Measurements from ENCODE around the gene CZIB. TPM values are rescaled to one million over a fixed set of nuclear protein-coding genes. Genes with fewer than 3 reads are reported as not detected.

Gene CZIB
- total RNA-seq, 1 experiment from 2014 or later = 42.6 TPM

DNA sequence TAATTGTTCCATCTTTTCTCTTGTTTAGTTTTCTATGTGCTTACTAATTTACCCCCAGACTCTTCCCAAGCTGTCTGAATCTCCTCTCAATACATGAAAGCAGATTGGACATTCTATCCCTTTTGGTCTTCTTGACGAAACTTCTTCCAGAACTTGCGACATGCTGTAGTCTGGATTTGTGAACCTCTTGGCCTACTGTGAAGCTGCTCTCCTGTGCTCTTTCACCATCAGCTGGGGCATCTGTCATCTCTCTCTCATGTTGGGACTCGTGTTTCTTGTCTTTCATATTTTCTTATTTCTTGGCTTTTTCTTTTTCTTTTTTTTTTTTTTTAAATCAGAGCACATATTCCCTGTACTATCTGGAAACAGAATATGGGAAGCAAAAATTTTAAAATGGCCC lies 17.0 kb downstream of the CZIB start:
- Mint-ChIP-seq H3K27ac (ENCODE audit: unreplicated experiment) (no peak overlapping the region), H3K4me1 (ENCODE audit: low read depth, unreplicated experiment) (no peaks in the 10 kb centered on the region), H3K36me3 (ENCODE audit: insufficient read depth, unreplicated experiment) (peaks cover 35% of the 10 kb centered on the region), H3K4me3 (ENCODE audit: unreplicated experiment) (no peak overlapping the region), H3K27me3 (ENCODE audit: insufficient read depth, unreplicated experiment) (no peaks in the 10 kb centered on the region), H3K9me3 (ENCODE audit: unreplicated experiment) (peaks cover 34% of the 10 kb centered on the region)
- Histone ChIP-seq H3K4me1 (no peaks in the 10 kb centered on the region), H3K27me3 (replicated peaks; ENCODE audit: control insufficient read depth, insufficient read depth, low read length) (no peaks in the 10 kb centered on the region), H3K4me3 (ENCODE audit: low read depth, low read length) (no peak overlapping the region), H3K36me3 (ENCODE audit: control insufficient read depth, insufficient read depth, low read length) (peaks cover 5% of the 10 kb centered on the region; the same call in 1 of the 2 replicates), H3K9me3 (peaks cover 16% of the 10 kb centered on the region)
- intact Hi-C loops (cut with micrococcal nuclease; ENCODE audit: unreplicated experiment) = no loop called here
- POLR2A ChIA-PET = no interaction called here
- BruUV-seq (replicated peaks) = no TSS peak
- DNase-seq = no peak
- CTCF ChIA-PET = no interaction called here
- TF ChIP-seq, protein P1, sequence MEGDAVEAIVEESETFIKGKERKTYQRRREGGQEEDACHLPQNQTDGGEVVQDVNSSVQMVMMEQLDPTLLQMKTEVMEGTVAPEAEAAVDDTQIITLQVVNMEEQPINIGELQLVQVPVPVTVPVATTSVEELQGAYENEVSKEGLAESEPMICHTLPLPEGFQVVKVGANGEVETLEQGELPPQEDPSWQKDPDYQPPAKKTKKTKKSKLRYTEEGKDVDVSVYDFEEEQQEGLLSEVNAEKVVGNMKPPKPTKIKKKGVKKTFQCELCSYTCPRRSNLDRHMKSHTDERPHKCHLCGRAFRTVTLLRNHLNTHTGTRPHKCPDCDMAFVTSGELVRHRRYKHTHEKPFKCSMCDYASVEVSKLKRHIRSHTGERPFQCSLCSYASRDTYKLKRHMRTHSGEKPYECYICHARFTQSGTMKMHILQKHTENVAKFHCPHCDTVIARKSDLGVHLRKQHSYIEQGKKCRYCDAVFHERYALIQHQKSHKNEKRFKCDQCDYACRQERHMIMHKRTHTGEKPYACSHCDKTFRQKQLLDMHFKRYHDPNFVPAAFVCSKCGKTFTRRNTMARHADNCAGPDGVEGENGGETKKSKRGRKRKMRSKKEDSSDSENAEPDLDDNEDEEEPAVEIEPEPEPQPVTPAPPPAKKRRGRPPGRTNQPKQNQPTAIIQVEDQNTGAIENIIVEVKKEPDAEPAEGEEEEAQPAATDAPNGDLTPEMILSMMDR (IDR thresholded peaks at IDR 0.05; ENCODE audit: insufficient read depth in 1 of 2, low read depth in 1 of 2, low read length in 1 of 2, severe bottlenecking in 1 of 2, unreplicated experiment in 1 of 2) = no peak

DNA sequence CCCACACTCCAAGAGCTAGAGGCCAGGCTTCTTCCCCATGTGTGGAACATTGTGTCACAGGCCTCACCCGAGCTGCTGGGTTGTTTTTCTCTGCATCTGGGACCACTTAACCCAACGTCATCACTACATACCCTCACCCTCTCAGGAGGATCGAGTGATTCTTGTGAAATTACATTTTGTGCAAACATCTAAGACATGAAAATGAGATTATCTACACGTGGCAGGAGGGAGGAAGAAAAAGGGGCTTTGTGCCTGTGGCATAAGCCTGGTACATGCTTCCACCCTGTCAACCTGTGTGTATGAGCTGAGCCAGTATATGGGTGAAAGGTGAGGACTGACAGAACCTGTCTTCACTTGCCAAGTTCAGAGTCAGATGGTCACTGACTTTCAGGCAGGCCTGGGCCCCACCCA lies 22.2 kb downstream of the CZIB start:
- no peaks in the 10 kb centered on the region for H3K9me3 Mint-ChIP-seq (ENCODE audit: unreplicated experiment)
- no peaks in the 10 kb centered on the region for H3K27me3 Mint-ChIP-seq (ENCODE audit: insufficient read depth, unreplicated experiment)
- Histone ChIP-seq H3K4me1 (0 out of 2 replicates have a peak, but pooled peaks cover 3% of the 10 kb centered on the region), H3K27me3 (replicated peaks; ENCODE audit: control insufficient read depth, insufficient read depth, low read length) (no peaks in the 10 kb centered on the region), H3K4me3 (ENCODE audit: low read depth, low read length) (no peak overlapping the region), H3K36me3 (ENCODE audit: control insufficient read depth, insufficient read depth, low read length) (no peaks in the 10 kb centered on the region), H3K9me3 (no peaks in the 10 kb centered on the region)
- H3K4me3 Mint-ChIP-seq (ENCODE audit: unreplicated experiment) = peak overlapping the region; percentile 99
- ChIA-PET POLR2A (no interaction called here), CTCF (no interaction called here)
- intact Hi-C loops (cut with micrococcal nuclease; ENCODE audit: unreplicated experiment) = no loop called here
- H3K27ac Mint-ChIP-seq (ENCODE audit: unreplicated experiment) = peak overlapping the region; percentile 98
- DNase-seq = no peak
- peaks cover 7% of the 10 kb centered on the region for H3K36me3 Mint-ChIP-seq (ENCODE audit: insufficient read depth, unreplicated experiment)
- TF ChIP-seq, protein P1 (IDR thresholded peaks at IDR 0.05; ENCODE audit: insufficient read depth in 1 of 2, low read depth in 1 of 2, low read length in 1 of 2, severe bottlenecking in 1 of 2, unreplicated experiment in 1 of 2) = no peak
- H3K4me1 Mint-ChIP-seq (ENCODE audit: low read depth, unreplicated experiment) = peaks cover 21% of the 10 kb centered on the region
- no TSS peak for BruUV-seq (replicated peaks)

DNA sequence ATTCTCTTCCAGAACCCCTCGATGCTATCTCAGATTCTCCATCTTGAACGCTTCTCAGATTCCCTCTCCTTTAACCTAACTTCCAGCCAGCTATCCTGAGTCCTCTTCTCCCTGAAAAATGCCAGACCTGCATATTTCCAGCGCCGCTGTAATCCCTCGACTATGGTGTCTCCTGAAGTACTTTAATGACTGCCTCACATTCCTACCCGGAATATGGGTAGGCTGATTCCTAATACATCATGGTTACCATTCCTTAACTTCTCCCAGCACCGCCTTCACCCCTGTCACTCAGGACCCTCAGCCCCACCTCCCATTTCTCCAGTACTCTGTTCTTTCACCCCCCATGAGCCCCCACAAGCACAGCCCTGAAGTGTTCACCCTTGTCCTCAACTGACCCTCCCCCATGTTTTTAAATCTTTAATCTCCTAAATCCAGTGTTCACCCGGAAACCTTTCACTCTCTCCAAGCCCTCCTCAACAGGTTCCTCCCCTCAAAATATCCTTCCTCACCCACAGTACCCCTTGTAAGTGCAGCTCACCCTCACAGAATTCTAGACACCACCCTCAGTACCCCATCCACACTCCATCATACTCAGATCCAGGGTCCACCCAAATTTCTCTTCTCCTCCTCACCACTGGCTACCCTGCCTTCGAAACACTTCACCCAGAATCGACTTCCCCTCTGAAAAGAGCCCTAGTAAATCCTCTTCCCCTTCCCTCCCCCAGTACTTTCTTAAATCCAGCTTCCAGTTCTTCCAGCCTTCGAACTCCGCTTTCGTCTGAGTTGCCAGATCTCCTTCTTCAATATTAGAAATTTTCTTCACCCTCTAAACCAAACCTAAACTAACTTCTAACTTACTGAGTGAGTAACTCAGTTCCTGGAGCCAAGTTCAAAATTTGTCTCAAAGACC lies 22.9 kb downstream of the CZIB start:
- Histone ChIP-seq H3K27me3 (replicated peaks; ENCODE audit: control insufficient read depth, insufficient read depth, low read length) (no peaks in the 10 kb centered on the region), H3K4me1 (0 out of 2 replicates have a peak, but pooled peaks cover 3% of the 10 kb centered on the region), H3K4me3 (ENCODE audit: low read depth, low read length) (peak overlapping the region; percentile 83), H3K36me3 (ENCODE audit: control insufficient read depth, insufficient read depth, low read length) (no peaks in the 10 kb centered on the region), H3K9me3 (no peaks in the 10 kb centered on the region)
- H3K4me3 Mint-ChIP-seq (ENCODE audit: unreplicated experiment) = peak overlapping the region; percentile 99
- TF ChIP-seq, protein P1 (IDR thresholded peaks at IDR 0.05; ENCODE audit: insufficient read depth in 1 of 2, low read depth in 1 of 2, low read length in 1 of 2, severe bottlenecking in 1 of 2, unreplicated experiment in 1 of 2) = no peak
- H3K9me3 Mint-ChIP-seq (ENCODE audit: unreplicated experiment) = no peaks in the 10 kb centered on the region
- H3K36me3 Mint-ChIP-seq (ENCODE audit: insufficient read depth, unreplicated experiment) = peaks cover 2% of the 10 kb centered on the region
- peak overlapping the region; percentile 98 for H3K27ac Mint-ChIP-seq (ENCODE audit: unreplicated experiment)
- ChIA-PET CTCF (no interaction called here), POLR2A (no interaction called here)
- no peaks in the 10 kb centered on the region for H3K27me3 Mint-ChIP-seq (ENCODE audit: insufficient read depth, unreplicated experiment)
- intact Hi-C loops (cut with micrococcal nuclease; ENCODE audit: unreplicated experiment) = loop anchor here (2.0 kb wide), 1 partner anchor 15 kb away; no protein-coding TSS in a partner anchor
- BruUV-seq (replicated peaks) = no TSS peak
- no peak for DNase-seq
- peaks cover 21% of the 10 kb centered on the region for H3K4me1 Mint-ChIP-seq (ENCODE audit: low read depth, unreplicated experiment)
